HEK293 (cell line): ENCODE measurements around the gene OTUB1.

Experiments used
- CTCF ChIP-seq: fragments of 450-650 bp; formaldehyde crosslinking; IDR thresholded peaks from 2 replicates; pipeline ENCODE4 v1.5.1; 2016; ENCODE audit warnings: missing biosample characterization, missing genetic modification characterization
- ELK4 ChIP-seq: IDR thresholded peaks from 2 replicates; pipeline ENCODE4 v1.6.1; 2011; ENCODE audit warnings: mild to moderate bottlenecking, low read depth, low read length, borderline replicate concordance
- REST ChIP-seq: fragments of 450-650 bp; formaldehyde crosslinking; IDR thresholded peaks from 2 replicates; pipeline ENCODE4 v1.5.1; 2016; ENCODE audit warnings: missing biosample characterization, missing genetic modification characterization
- TRIM28 ChIP-seq: IDR thresholded peaks from 2 replicates; pipeline ENCODE4 v1.6.1; 2011; ENCODE audit warnings: low read length, control low read depth, borderline replicate concordance
- ZBTB7A ChIP-seq: fragments of 450-650 bp; formaldehyde crosslinking; IDR thresholded peaks from 2 replicates; pipeline ENCODE4 v1.5.1; 2016; ENCODE audit warnings: low read depth, missing biosample characterization, missing genetic modification characterization
- ZNF146 ChIP-seq: fragments of 450-650 bp; formaldehyde crosslinking; IDR thresholded peaks from 2 replicates; pipeline ENCODE4 v1.5.1; 2016; ENCODE audit warnings: missing biosample characterization, missing genetic modification characterization
- ZNF513 ChIP-seq: fragments of 450-650 bp; IDR thresholded peaks from 2 replicates; pipeline ENCODE4 v1.5.1; 2018; ENCODE audit warnings: missing biosample characterization, missing genetic modification characterization
- ZNF830 ChIP-seq: fragments of 450-650 bp; IDR thresholded peaks from 2 replicates; pipeline ENCODE4 v1.5.0; 2018; ENCODE audit warnings: missing biosample characterization, missing genetic modification characterization, low read depth, mild to moderate bottlenecking, moderate library complexity
- ZSCAN30 ChIP-seq: fragments of 450-650 bp; IDR thresholded peaks from 2 replicates; pipeline ENCODE4 v1.5.1; 2018; ENCODE audit warnings: missing biosample characterization, mild to moderate bottlenecking, missing genetic modification characterization, moderate library complexity

- no peak for TF ChIP-seq CTCF
- TF ChIP-seq REST (tag by site-specific recombination): no peak
- no peak for TF ChIP-seq ZSCAN30
- TF ChIP-seq ZNF146: no peak
- TF ChIP-seq ZBTB7A: no peak
- TF ChIP-seq ELK4: no peak
- TF ChIP-seq ZNF513 (tag by site-specific recombination): no peak
- TF ChIP-seq ZNF830 (tag by site-specific recombination): no peak
- TF ChIP-seq TRIM28: no peak
These were observed 45.5 kb upstream of the OTUB1 start for GRCh38 chr11:63940786-63941185.
